Activated CD8-positive, alpha-beta T cell treated with anti-CD3 and anti-CD28 coated beads for 36 hours (primary cell): Measurements from ENCODE around the gene GOLGA5. TPM values are rescaled to one million over a fixed set of nuclear protein-coding genes. Genes with fewer than 3 reads are reported as not detected.

Source experiments
- ATAC-seq: fragments of 200-7000 bp; cut with Tn5 transposase; one replicate; pipeline ENCODE4 v1.10.0; 2021; ENCODE audit warnings: mild to moderate bottlenecking, moderate library complexity
- CTCF ChIA-PET: fragments of 350-600 bp; sonication (Branson Sonifier 250); formaldehyde crosslinking; loops from one replicate; lab custom pipeline; 2021; ENCODE audit warnings: antibody characterized with exemption; lab: Charles Lee
- POLR2A ChIA-PET: fragments of 350-600 bp; sonication (Branson Sonifier 250); formaldehyde crosslinking; loops from one replicate; lab custom pipeline; 2021; ENCODE audit warnings: antibody characterized with exemption; lab: Charles Lee
- DNase-seq: peaks from one replicate; pipeline ENCODE4 v3.0.0-alpha.2; 2020
- H3K27ac Mint-ChIP-seq: one replicate; pipeline ENCODE4 v1.8.0; 2021; ENCODE audit warnings: mild to moderate bottlenecking, mixed read lengths
- H3K27me3 Mint-ChIP-seq: one replicate; pipeline ENCODE4 v1.8.0; 2021; ENCODE audit warnings: mixed read lengths
- H3K36me3 Mint-ChIP-seq: one replicate; pipeline ENCODE4 v1.8.0; 2021; ENCODE audit warnings: low read depth, mixed read lengths
- H3K4me1 Mint-ChIP-seq: one replicate; pipeline ENCODE4 v1.8.0; 2021; ENCODE audit warnings: low read depth, mixed read lengths
- H3K4me3 Mint-ChIP-seq: one replicate; pipeline ENCODE4 v1.8.0; 2021; ENCODE audit warnings: mild to moderate bottlenecking, moderate library complexity, mixed read lengths
- H3K9me3 Mint-ChIP-seq: one replicate; pipeline ENCODE4 v1.8.0; 2021; ENCODE audit warnings: mixed read lengths
- CTCF ChIP-seq: fragments of 200-600 bp; IDR thresholded peaks from one replicate; pipeline ENCODE4 v1.8.0; 2022; ENCODE audit warnings: antibody characterized with exemption, mild to moderate bottlenecking
- intact Hi-C: fragments of 100-400 bp; cut with micrococcal nuclease; formaldehyde crosslinking; loops from one replicate; pipeline ENCODE4 v1.10.0; 2022
- total RNA-seq, 2 experiments: library from RNA; stranded (reverse); gene quantifications; one replicate each; pipeline ENCODE4 v1.2.3, GENCODE V29; 2021

GOLGA5 gene
- total RNA-seq, 2 experiments from 2014 or later, result 12.9 to 13.3 TPM

GRCh38 chr14:92780444-92781232 lies 13.5 kb upstream of the GOLGA5 start:
- intact Hi-C loops, result no loop called here
- TF ChIP-seq CTCF, result no peak
- Mint-ChIP-seq H3K4me1 (peaks cover 5% of the 10 kb centered on the region), H3K36me3 (no peaks in the 10 kb centered on the region), H3K27me3 (peaks cover 2% of the 10 kb centered on the region), H3K27ac (no peak overlapping the region), H3K4me3 (no peak overlapping the region), H3K9me3 (no peaks in the 10 kb centered on the region)
- ChIA-PET POLR2A (interaction anchor here (1.4 kb wide), 1 partner anchor 66 kb away, joined by 4 read pairs; no protein-coding TSS in a partner anchor), CTCF (interaction anchor here (1.2 to 7.6 kb wide), 4 partner anchors 63 to 359 kb away, joined by 3 to 100 read pairs (median 4); no protein-coding TSS in a partner anchor)
- ATAC-seq, result peak; percentile 76
- DNase-seq, result peak; percentile 45

GRCh38 chr14:92781350-92781749 lies 12.8 kb upstream of the GOLGA5 start:
- Mint-ChIP-seq H3K9me3 (no peaks in the 10 kb centered on the region), H3K36me3 (no peaks in the 10 kb centered on the region), H3K27ac (no peak overlapping the region), H3K4me3 (no peak overlapping the region), H3K4me1 (peaks cover 9% of the 10 kb centered on the region), H3K27me3 (no peaks in the 10 kb centered on the region)
- TF ChIP-seq CTCF, result no peak
- ATAC-seq, result no peak
- POLR2A ChIA-PET, result interaction anchor here (1.4 kb wide), 1 partner anchor 67 kb away, joined by 4 read pairs; no protein-coding TSS in a partner anchor
- CTCF ChIA-PET, result interaction anchor here (1.2 to 7.6 kb wide), 2 partner anchors 70 to 358 kb away, joined by 3 to 100 read pairs; no protein-coding TSS in a partner anchor
- intact Hi-C loops, result no loop called here
- no peak for DNase-seq

GRCh38 chr14:92783813-92784431 lies 10.2 kb upstream of the GOLGA5 start:
- H3K4me1 Mint-ChIP-seq, result peaks cover 15% of the 10 kb centered on the region
- peaks cover 4% of the 10 kb centered on the region for H3K9me3 Mint-ChIP-seq
- ATAC-seq (peak; percentile 72), DNase-seq (peak; percentile 61)
- H3K36me3 Mint-ChIP-seq, result no peaks in the 10 kb centered on the region
- H3K27me3 Mint-ChIP-seq, result no peaks in the 10 kb centered on the region
- TF ChIP-seq CTCF, result peak; percentile 84
- H3K27ac Mint-ChIP-seq, result no peak overlapping the region
- H3K4me3 Mint-ChIP-seq, result no peak overlapping the region
- ChIA-PET CTCF (interaction anchor here (0.7 to 7.6 kb wide), 15 partner anchors 9 to 107 kb away, joined by 3 to 100 read pairs (median 5); partner anchors contain the start of gene GOLGA5), POLR2A (no interaction called here)
- intact Hi-C loops, result loop anchor here (1.0 kb wide), 1 partner anchor 70 kb away; no protein-coding TSS in a partner anchor

GRCh38 chr14:92785667-92786426 lies 8.3 kb upstream of the GOLGA5 start:
- DNase-seq (no peak), ATAC-seq (no peak)
- ChIA-PET POLR2A (interaction anchor here (1.2 kb wide), 1 partner anchor 9 kb away, joined by 3 read pairs; no protein-coding TSS in a partner anchor), CTCF (interaction anchor here (0.9 to 1.9 kb wide), 5 partner anchors 70 to 105 kb away, joined by 3 to 10 read pairs (median 8); no protein-coding TSS in a partner anchor)
- Mint-ChIP-seq H3K27me3 (no peaks in the 10 kb centered on the region), H3K9me3 (peaks cover 18% of the 10 kb centered on the region), H3K27ac (no peak overlapping the region), H3K36me3 (peaks cover 7% of the 10 kb centered on the region), H3K4me3 (no peak overlapping the region), H3K4me1 (peaks cover 13% of the 10 kb centered on the region)
- no peak for TF ChIP-seq CTCF
- intact Hi-C loops, result no loop called here
